ENCODE data around the gene TFAP2B. TPM values are rescaled to one million over a fixed set of nuclear protein-coding genes. Genes with fewer than 3 reads are reported as not detected.
A peak's percentile ranks its signal among the peaks of the same experiment; 100 is the strongest.

Gene TFAP2B
- total RNA-seq (2021) = not detected in 2 replicates
- long read RNA-seq = 0 reads

GRCh38 chr6:50818673-50819072 is at the start of gene TFAP2B:
TFAP2B (plus strand) TSS chr6:50818871; CDS start chr6:50818892, 21 bp downstream.
- H3K27me3 ChIP-seq (ENCODE audit: insufficient read depth, low read length) = peaks cover 70% of the 10 kb centered on the region
- H3K18ac ChIP-seq (ENCODE audit: insufficient read length, low read depth, low read length) = no peak within 1 kb of the TSS
- WGBS (ENCODE audit: extremely low coverage, insufficient read length, low lambda C conversion rate) = no CpG with 5 or more reads among the region's 7 CpGs
- no peak within 1 kb of the TSS for H3K9ac ChIP-seq (ENCODE audit: extremely low read depth, insufficient read length, low read length)
- Mint-ChIP-seq H3K4me1 (peaks cover 31 to 50% of the 10 kb centered on the region in 2 experiments), H3K9me3 (peaks cover 0 to 12% of the 10 kb centered on the region in 2 experiments; a peak in 2 of 5 replicates), H3K4me3 (peak within 1 kb of the TSS in 1 of 2 experiments; percentile 68; a peak in 3 of 5 replicates), H3K27me3 (ENCODE audit: low read depth) (peaks cover 98% of the 10 kb centered on the region), H3K36me3 (ENCODE audit: insufficient read depth in 1 of 3, low read depth in 3 of 3) (no peaks in the 10 kb centered on the region), H3K27ac (no peak within 1 kb of the TSS)
- peaks cover 2% of the 10 kb centered on the region; the same call in 1 of the 2 replicates for H3K4me1 ChIP-seq (ENCODE audit: insufficient read depth, low read length)
- H2BK15ac ChIP-seq (ENCODE audit: low read depth, low read length) = no peak within 1 kb of the TSS
- no peak within 1 kb of the TSS for H3K14ac ChIP-seq (ENCODE audit: insufficient read depth, low read length)
- no peak within 1 kb of the TSS for H4K8ac ChIP-seq (replicated peaks; ENCODE audit: insufficient read length, low read depth, low read length)
- H3T11ph ChIP-seq (ENCODE audit: low read length) = no peak within 1 kb of the TSS
- no peak within 1 kb of the TSS for H3K4ac ChIP-seq (ENCODE audit: low read depth, low read length)
- no peak within 1 kb of the TSS for H2AK5ac ChIP-seq (ENCODE audit: insufficient read length, low read length)
- no peak within 1 kb of the TSS for H3K27ac ChIP-seq (ENCODE audit: insufficient read length, low read depth, low read length)
- no peak within 1 kb of the TSS for H3K56ac ChIP-seq (ENCODE audit: insufficient read length, low read depth, low read length)
- no peak within 1 kb of the TSS for H2AFZ ChIP-seq (ENCODE audit: low read length)
- TF ChIP-seq CTCF (conservative IDR thresholded peaks at IDR 0.05) = no peak
- H2BK20ac ChIP-seq (ENCODE audit: low read depth, low read length, poor library complexity, severe bottlenecking) = no peak within 1 kb of the TSS
- H3K9me3 ChIP-seq (ENCODE audit: control insufficient read depth, low read depth, low read length) = no peaks in the 10 kb centered on the region
- peaks cover 7% of the 10 kb centered on the region for H3K23me2 ChIP-seq (ENCODE audit: insufficient read length, low read depth, low read length, poor library complexity, severe bottlenecking)
- no peak for DNase-seq
- H4K91ac ChIP-seq (ENCODE audit: insufficient read length, low read depth, low read length) = no peak within 1 kb of the TSS
- H3K4me2 ChIP-seq (ENCODE audit: insufficient read depth, insufficient read length, low read length) = peak within 1 kb of the TSS; percentile 28
- H4K20me1 ChIP-seq (ENCODE audit: control insufficient read depth, insufficient read depth, insufficient read length) = no peaks in the 10 kb centered on the region
- no peak within 1 kb of the TSS for H3K23ac ChIP-seq (ENCODE audit: insufficient read length, low read depth, low read length)
- H2BK5ac ChIP-seq (ENCODE audit: insufficient read length, low read length) = no peak within 1 kb of the TSS
- H3K79me2 ChIP-seq (ENCODE audit: insufficient read depth, low read length) = no peaks in the 10 kb centered on the region
- no peak within 1 kb of the TSS for H2BK120ac ChIP-seq (ENCODE audit: low read depth, low read length, poor library complexity, severe bottlenecking)
- H3K79me1 ChIP-seq (ENCODE audit: insufficient read depth, low read depth, low read length, poor library complexity, severe bottlenecking) = no peaks in the 10 kb centered on the region
- no peak within 1 kb of the TSS for H2BK12ac ChIP-seq (ENCODE audit: insufficient read length, low read depth, low read length)
- H4K5ac ChIP-seq (ENCODE audit: insufficient read length, low read depth, low read length) = no peak within 1 kb of the TSS

Measured in H9 (cell line).